GM04503 (cell line): ENCODE measurements around the gene SLC25A29.

Experiments
- DNase-seq: peaks from one replicate; pipeline ENCODE4 v3.0.0-alpha.2; 2012; ENCODE audit warnings: low read depth

The SLC25A29 gene

DNA sequence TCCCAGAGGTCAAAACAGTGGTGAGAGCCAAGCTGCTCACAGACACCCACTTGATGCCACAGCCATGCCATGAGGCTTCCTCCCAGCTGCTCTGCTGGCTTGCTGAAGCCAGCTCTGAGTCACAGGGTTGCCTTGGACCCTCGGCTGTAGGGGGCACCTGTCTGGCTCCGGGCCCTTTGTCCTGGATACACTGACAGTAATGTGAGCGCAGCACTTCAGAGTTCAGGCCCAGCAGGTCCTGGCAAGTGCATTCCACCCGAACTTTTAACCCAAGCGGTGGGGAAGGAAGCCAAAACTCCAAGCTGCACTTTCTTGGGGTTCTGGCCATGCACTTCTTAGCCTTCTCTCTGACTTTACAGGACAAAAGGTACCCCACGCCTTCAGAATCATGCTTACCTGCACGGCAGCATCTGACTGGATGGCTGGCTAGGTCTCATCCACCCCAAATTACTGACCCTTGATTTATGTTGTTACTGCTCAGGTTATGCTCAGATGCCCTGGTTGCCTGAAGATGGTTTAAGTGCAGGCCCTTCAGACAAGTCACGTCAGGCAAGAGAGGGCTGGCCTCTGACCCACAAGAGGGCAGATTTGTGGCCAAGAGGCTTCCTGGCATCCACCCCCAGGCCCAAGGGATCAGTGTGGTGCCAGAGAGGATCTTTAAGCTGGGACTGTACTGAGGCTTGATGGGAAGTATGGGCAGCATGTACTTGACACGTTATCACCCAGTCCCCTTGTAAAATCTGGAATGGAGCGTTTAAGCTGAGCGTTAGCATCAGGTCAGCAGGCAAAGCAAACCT is 24.8 kb downstream of the SLC25A29 start:
- no peak for DNase-seq

DNA sequence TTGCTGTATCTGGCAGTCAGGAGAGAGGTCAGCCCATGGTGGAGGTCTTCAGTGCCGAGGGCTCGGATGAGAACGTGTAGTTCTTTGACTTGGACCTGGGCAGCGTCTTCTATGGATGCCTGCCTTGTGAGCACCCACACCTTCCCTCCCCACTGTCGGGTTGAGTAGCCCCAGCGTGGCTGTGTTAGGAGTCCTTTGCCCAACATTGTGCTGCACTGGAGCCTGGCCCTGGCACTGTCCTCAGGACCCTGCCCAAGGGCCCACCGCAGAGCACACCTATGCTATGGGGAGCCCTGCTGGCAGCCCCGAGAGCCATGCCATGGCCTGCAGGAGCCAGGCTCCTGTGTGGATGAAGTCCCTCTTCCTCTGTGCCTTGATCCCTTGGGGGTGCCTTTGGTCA is 26.7 kb downstream of the SLC25A29 start:
- no peak for DNase-seq

DNA sequence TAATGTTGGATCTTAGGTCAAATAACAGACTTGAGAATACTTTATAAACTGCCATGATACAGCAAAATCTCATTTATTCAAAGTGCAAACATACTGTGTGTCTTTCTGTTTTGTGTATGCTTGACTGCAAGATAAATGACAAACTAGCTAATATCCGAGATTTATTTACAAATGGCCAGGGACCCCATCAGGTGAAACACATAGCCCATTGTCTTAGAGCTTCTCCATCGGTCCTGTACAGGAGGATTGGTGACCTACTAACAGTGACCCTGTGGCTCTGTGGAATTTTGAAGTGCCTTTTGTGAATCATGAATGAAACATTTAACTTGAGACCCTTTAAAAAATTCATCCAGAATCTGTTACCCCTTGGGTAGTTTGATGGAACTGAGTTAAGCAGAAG is 27.1 kb downstream of the SLC25A29 start:
- no peak for DNase-seq

DNA sequence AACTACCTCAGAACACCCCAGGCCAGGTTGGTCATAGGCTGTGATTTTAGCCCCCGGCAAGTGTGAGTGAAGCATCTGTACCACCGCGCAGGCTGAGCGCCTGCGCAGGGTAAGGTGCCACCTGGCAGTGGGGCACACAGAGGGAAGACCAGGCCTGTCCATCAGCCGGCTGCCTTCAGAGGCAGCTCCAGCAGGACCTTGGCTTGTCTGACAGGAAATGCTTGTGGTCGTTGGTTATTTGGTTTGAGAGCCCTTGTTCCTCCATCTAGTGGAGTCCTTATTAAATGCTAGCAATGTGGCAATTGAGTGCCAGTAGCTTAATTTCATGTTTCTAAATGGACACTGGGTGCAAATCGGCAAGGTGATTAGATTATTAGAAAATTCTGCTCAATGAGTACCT is 27.5 kb downstream of the SLC25A29 start:
- DNase-seq: peak; percentile 22

DNA sequence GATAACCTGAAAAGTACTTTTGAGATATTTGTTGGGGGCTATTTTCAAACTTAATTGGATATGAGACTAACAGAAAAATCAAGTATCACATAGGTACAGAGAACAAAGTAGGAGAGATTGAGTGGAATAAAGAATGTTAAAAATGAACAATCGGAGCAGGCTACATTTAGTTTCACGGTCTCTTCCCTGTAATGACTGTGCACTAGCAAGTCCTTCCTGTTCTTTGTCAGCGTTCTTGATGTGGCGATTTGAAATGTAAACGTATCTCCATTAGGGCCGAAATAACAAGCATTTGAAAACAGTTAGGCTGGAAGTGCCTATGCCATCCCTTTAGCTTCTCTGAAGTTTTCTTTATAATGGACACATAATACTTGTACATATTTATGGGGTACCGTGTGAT is 31.0 kb downstream of the SLC25A29 start:
- DNase-seq: no peak

DNA sequence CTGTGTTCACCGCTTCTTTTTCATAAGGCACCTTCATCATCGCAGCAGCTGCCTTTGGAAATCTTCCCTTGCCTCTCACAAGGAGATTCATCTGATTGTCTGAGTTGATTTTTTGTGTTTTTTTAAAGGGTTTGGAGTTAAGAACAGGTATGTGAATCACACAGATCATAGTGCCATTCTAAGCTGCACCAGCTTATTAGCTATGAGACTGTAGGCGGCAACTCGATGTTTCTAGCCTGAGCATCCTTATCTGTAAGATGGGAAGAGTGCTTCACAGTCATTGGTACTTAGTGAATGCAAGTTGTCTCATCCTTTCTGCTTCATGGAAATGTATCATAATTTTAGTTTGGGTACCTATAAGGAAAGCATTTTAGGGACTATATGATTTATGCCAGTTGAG is 32.0 kb downstream of the SLC25A29 start:
- DNase-seq: no peak

DNA sequence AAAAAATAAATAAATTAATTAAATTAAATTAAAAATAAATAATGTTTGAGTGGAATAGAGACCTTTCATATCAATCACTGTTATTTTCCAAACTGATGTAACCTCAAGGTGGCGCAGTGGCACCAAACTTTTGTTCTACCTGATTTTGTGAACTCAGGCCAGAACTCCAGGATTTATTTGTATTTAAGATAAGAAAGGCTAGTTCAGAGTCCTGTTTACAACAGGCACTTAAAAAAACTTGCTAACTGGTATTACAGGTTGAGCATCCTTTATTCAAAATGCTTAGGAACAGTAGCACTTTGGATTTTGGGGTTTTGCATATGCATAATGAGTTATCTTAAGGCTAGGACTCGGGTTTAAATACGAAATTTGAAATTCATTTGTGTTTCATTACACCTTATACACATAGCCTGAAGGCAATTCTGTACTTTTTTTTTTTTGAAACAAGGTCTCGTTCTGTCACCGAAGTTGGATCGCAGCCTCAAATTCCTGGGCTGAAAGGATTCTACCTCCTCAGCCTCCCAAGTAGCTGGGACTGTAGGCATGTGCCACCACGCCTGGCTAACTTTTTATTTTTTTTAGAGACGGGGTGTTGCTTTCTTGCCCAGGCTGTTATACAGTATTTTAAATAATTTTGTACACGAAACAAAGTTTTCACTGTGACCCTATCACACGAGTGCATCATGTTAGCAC is 34.9 kb downstream of the SLC25A29 start:
- no peak for DNase-seq

DNA sequence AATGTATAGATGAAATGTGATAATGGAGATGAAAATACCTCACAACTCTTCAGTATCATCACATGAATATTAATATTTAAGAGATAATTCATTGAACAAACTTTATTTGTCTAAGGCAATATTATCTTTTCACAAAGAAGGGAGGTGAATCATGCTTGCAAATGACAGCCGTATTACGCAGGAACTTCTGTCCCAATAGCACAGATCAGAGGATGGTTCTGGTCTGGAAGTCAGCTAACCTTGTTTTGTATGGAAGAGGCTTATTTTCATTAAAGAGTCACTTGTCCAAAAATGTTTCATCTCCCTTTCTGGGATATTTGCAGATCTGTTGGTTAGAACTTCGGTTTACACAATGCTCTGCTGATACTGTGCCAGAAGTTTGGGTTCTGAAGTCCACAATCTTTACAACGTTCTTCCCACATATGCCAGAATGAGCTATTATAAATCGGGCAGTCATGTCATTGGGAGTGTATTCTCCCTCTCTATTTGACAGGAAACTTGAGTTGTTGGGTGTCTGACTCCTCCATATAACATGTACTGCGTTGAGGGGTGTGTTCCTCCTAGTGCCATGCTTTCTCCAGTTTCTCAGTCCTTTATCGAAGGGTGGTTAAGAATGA is 37.5 kb downstream of the SLC25A29 start:
- no peak for DNase-seq

DNA sequence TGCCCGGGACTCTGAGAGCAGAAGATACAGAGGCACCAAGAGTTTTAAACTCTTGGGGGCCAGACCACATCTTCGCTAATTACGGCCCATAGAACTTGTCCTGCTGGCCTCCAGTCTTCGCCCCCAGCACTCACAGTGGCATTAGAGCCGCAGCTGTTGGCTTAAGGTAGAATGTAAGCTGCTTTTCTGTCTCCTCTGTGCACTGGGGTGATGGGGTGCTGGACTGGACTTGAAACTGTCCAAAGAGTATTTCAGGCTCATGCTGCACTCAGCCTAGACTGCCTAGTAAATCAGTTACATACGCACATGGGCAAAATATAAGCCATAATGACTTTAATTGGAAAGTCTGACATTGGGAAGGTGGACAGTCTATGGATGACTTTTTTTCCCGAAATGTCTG is 38.3 kb downstream of the SLC25A29 start:
- DNase-seq: no peak

DNA sequence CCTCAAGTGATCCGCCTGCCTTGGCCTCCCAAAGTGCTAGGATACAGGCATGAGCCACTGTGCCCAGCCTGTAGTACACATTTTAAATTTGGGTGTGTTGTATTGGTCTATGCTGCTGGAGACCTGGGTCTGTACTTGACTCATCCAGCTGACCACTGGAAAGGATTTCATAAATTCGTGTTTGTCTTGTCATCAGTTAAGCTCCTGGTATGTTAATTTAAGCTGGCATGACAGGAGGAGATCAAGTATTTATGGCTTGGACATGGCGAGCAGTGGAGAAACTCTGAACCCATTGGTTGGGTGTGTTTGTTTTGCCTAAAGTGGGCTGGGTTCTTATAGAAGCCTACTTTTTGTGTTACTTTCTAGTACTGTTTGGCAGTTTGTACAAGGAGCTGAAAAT is 43.1 kb downstream of the SLC25A29 start:
- DNase-seq: peak; percentile 56

DNA sequence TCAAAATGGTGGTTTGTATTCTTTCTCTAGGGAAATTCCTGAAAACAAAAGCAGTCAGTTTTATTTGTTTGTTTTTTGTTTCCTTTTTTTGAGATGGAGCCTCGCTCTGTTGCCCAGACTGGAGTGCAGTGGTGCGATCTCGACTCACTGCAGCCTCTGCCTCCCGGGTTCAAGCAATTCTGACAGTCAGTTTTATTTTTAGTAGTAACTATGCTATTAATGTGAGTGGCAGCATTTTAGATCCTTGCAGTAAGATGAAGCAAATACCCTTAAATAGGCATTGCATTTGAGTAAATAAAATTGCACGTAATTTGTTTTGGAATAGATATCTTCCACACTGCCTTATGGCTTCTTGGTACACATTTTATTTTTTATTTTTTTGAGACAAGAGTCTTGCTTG is 43.7 kb downstream of the SLC25A29 start:
- DNase-seq: no peak

DNA sequence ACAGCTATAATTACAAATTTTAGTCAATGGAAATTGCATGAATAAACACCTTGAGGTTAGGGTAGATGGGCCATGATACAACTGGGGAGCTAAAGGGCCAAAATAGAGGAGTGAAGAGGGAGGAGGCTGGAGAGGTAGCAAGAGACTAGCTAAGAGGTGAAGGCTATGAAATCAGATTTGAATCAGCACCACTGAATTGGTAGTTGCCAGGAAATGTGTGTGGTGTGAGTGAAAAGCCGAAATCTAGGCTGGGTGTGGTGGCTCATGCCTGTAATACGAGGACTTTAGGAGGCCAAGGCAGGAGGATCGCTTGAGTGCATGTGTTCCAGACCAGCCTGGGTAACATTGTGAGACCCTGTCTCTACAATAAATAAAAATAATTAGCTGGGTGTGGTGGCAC is 44.6 kb downstream of the SLC25A29 start:
- DNase-seq: no peak

DNA sequence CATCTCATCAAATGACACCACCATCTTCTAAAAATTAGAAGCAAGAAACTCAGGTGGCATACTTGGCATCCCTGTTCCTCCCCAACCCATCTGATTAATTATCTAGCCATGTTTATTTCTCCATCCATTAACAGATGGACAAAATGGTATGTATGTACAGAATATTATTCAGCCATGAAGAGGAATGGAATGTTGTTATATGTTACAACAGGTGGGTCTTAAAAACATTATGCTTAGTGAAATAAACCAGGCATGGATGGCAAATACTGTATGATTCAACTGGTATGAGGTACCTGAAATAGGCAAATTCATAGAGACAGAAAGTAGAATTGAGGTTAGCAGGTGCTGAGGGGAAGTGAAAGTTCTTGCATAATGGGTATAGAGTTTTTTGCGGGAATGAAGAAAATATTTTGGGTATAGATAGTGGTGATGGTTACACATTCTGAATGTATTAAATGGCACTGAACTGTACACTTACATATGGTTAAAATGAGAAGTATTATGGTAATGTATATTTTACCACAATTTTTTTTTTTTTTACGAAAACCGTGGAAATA is 49.8 kb downstream of the SLC25A29 start:
- DNase-seq: no peak

DNA sequence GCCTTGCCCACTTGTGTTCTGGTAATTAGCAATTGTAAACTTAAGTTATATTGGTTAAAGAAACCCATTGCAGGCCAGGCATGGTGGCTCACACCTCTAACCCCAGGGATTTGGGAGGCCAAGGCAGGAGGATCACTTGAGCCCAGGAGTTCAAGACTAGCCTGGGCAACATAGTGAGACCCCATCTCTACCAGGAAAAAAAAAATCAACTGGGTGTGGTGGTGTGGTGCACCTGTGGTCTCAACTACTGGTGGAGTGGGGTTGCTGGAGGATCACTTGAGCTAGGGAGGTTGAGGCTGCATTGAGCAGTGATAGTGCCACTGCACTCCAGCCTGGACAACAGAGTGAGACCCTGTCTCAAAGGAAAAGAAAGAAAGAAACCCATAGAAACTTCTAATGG is 53.6 kb downstream of the SLC25A29 start:
- DNase-seq: no peak

DNA sequence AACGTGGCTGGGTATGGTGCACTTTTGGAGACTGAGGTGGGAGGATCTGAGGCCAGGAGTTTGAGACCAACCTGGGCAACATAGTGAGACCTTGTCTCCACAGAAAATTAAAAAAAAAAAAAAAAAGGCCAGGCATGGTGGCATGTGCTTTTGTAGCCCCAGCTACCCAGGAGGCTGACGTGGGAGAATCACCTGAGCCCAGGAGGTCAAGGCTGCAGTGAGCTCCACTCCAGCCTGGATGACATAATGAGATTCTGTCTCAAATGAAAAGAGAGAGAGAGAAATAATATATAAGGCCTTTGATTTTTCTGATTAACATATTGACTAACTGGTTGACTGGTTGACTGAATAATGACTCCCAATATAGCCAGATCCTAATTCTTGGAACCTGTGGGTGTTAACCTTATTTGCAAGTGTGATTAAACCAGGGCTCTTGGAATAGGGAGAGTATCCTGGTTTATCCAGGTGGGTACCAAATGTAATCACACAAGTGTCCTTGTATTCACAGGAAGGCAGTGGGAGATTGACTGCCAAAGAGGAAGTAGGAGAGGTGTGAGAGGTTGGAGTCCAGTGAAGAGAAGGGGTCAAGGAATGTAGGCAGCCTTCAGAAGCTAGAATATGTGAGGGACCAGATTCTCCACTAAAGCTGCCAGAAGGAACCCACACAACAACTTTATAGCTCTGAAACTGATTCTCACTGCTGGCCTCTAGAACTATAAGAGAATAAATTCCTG is 55.3 kb downstream of the SLC25A29 start:
- DNase-seq: no peak

DNA sequence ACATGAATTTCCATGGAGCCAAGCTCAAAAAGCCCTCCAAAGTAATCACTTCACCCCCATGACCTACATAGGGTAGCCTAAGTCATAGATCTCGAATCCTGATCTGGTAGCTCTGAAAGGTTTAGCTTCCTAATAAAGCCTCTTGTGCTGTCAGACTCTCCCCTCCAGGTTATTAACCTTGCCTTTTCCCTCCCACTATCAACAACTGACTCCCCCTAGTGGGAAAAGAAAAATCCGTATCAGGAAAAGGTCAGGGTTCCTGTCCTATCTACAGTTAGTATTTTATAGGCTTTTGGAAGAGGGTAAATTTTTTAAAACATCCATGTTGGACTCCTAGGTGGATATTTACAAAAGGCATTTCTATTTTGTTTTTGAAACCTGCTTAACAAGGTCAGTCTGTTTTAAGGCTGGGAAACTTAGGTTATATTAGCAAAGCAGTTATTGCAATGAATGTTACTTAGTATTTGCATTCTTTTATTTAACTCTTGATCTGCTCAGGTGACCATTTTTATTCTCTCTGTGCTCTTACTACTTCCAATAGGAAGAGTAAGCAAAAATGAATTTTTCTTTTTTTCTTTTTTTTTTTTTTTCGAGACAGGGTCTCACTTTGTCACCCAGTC is 59.3 kb downstream of the SLC25A29 start:
- no peak for DNase-seq

DNA sequence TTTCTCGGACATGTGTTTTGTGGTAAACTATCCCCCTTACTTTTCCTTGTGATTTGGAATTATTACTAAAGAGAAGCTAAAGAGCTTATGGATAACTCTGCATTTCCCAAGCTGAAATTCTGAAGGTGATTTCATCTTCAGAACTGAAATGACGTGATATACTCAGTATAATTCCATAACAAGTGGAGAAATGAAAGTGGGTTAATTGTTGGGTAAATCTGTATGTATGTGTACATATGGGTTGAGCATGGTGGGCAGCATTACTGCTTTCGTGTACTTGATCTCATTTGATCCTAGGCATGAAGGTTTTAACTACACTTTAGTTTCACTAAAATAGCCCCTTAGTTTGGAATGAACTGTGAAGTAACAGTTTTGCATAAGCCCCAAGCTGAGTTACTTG is 63.2 kb downstream of the SLC25A29 start:
- no peak for DNase-seq

DNA sequence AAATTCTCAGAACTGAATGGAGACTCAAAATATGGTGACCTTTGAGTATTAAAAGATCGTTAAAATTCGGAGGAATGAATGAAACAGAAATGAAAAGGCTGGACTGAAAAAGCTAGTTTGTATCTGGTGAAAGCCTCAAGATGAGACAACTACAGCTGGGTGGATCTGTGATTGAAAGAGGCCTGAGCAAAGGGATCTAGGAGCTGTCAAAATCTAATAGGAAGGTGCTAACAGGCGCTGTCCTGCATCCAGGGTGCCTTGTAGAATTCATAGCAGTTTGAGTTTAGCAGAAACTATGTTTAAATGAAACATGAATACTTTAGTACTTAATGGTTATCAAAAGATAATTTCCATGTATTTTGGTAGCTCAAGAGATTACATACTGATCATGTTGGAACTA is 65.0 kb downstream of the SLC25A29 start:
- DNase-seq: no peak
